Activated naive CD8-positive, alpha-beta T cell treated with anti-CD3 and anti-CD28 coated beads, Interleukin-2, amount 50 U/mL, for 16 hours (primary cell): ENCODE results near the gene APOA5.
"Not testable (repeated sequence)": the region's sequence is repeated elsewhere in the genome, so short reads cannot be mapped to it uniquely, and the experiment has no call there.

Source experiments
- DNase-seq: peaks from one replicate; pipeline ENCODE4 v3.0.0-alpha.2; 2020; ENCODE audit warnings: low read depth, low spot score

The APOA5 gene

GRCh38 chr11:116828632-116829524, 37.2 kb upstream of the APOA5 start:
- DNase-seq: no peak

- DNase-seq: no peak
These were observed 35.8 kb upstream of the APOA5 start for GRCh38 chr11:116827461-116827860.

GRCh38 chr11:116826751-116827431, 35.2 kb upstream of the APOA5 start:
- no peak for DNase-seq

- DNase-seq: no peak
These were observed 34.4 kb upstream of the APOA5 start for GRCh38 chr11:116825854-116826750.

GRCh38 chr11:116825434-116825833, 33.8 kb upstream of the APOA5 start:
- no peak for DNase-seq

GRCh38 chr11:116823031-116823843, 31.6 kb upstream of the APOA5 start, which contains the start of gene APOA4:
APOA4 (minus strand) TSS chr11:116823304; CDS start chr11:116823191, 113 bp downstream.
- DNase-seq: no peak

GRCh38 chr11:116822575-116822974, 30.9 kb upstream of the APOA5 start:
- DNase-seq: no peak

GRCh38 chr11:116821050-116821918, 29.6 kb upstream of the APOA5 start:
- no peak for DNase-seq

GRCh38 chr11:116819049-116819448, 27.4 kb upstream of the APOA5 start:
- DNase-seq: no peak

GRCh38 chr11:116814502-116814901, 22.8 kb upstream of the APOA5 start:
- DNase-seq: no peak

- no peak for DNase-seq
These were observed 22.2 kb upstream of the APOA5 start for GRCh38 chr11:116813781-116814471.

GRCh38 chr11:116813170-116813569, 21.5 kb upstream of the APOA5 start:
- no peak for DNase-seq

- DNase-seq: no peak
These were observed 20.4 kb upstream of the APOA5 start for GRCh38 chr11:116812109-116812508.

- no peak for DNase-seq
These were observed 19.5 kb upstream of the APOA5 start for GRCh38 chr11:116811194-116811593.

- no peak for DNase-seq
These were observed 16.8 kb upstream of the APOA5 start for GRCh38 chr11:116808262-116809175.

GRCh38 chr11:116807601-116808261, 16.1 kb upstream of the APOA5 start:
- DNase-seq: no peak

- no peak for DNase-seq
These were observed 12.3 kb upstream of the APOA5 start for GRCh38 chr11:116804001-116804400.

GRCh38 chr11:116801662-116802061, 10.0 kb upstream of the APOA5 start:
- not testable (repeated sequence) for DNase-seq
